ENCODE results near the gene NOX5.
"Not testable (repeated sequence)": the region's sequence is repeated elsewhere in the genome, so short reads cannot be mapped to it uniquely, and the experiment has no call there.

Gene NOX5

DNA sequence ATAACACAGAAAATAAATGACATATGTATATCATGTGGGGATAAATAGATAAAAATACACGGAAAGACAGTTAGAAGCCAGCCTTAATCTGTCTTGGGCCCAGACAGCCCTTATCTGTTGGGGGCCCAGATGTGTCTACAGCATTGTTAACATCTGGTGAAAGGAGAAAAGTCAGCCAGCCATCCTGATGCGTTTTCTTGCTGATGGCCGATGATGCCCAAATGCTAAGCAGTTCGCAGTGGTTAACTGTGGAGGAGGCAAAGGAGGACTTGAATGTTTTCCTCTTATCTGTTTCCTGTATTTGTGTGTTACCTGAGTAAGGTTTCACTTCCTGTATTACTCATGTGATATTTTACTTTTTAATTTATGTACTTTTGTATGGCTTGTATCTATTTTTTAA is 46.2 kb downstream of the NOX5 start:
- peak in 3 of 6 experiments; percentile 4 to 12 (median 10) for DNase-seq

DNA sequence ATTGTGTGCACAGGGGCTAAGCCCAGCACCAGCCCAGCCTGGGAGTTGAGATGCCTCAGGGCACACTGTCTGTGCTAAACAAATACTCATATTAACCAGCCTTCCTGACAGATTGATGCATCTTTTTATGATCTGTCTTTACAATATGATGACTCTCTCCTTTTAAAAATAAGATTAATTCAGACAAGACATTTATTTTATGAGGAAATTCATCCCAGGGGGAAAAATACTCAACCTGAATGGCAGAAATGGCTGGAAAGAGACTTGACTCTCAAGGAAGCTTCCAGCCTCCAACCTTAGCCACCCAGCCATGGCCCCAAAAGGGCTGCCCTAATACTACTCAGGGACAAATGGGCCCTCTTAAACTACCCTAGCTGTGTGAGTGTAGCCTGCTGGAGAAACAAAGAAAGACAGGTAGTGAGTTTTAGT is 46.9 kb downstream of the NOX5 start:
- DNase-seq, result no peak

DNA sequence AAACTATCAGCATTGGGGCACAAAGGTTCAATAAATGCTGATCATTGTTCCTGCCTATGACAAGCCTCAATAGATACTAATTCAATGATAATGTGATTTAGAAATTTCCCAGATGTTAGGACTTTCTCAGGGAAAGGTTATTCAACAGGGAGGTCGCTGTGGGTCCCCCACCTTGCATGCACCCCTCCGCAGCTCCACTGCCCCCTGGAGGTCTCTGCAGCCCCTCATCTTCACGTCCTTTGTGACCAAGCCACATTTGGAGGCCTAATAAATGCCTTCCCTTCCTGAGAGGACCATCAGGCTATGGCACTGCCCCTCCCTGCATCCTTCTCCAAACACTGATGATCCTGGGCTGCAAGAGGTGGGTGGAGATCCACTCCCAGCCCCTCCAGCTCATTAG is 50.2 kb downstream of the NOX5 start:
- no peak for DNase-seq

DNA sequence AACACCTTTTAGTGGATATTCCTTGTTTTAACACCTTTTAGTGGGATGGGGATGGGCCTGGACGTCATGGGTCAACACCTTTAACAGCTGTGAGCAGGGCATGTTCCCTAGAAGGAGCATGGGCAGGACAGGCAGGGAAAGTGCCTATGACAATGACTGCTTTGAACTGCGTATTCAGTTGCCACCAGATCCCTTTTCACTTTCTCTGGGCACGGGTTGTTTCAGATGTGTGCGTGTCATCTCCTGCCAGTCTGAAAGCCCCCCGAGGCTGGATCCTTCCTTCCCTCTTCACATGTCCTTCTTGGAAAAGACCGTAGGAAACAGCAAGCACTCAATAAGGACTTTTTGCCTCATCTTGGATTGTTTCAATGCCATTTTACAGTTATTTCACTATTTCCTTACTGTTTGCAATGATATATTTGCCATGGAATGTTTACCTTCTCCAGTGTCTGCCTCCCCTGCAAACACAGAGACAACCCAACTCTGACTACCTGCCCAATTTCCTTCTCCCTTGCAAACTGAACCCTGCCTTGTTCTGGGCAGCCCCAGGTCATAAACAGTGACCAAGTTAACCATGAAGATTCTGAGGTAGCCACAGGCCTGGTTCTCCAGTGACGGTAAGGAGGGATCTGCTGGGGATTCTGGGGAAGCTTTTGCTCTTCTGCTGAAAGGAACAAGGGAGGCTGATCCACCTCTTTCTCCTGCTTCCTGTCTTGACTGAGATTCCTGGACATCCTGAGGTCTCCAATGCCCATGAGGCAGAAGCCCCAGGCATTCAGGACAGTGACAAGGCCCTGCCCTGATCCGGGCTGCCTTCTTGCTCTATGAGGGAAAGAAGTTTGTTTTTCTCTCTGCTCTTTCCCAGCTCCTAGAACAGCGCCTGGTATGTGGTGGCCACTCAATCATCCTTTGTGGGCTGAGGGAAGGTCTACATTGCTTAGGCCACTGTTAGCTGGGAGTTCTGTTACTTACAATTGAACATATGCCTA is 51.8 kb downstream of the NOX5 start:
- DNase-seq, result no peak

DNA sequence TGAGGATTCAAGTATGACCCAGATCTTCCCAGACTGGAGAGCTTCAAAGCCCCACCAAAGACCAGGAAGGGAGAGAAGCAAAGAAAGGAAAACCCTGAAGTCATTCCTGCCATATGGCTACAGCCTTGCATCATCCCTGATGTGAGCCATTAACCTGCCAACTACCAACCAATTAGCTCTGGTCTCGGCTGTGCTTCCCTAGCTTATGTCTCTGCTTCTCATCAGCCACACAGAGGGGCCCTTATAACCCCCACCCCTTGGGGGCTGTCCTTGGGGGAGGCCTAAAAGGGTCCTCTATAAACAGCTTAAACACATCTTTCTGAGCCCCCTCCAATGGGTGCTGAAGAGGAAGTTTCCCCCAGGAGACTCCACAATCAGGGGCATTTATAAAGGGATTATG is 52.8 kb downstream of the NOX5 start:
- DNase-seq, result no peak

DNA sequence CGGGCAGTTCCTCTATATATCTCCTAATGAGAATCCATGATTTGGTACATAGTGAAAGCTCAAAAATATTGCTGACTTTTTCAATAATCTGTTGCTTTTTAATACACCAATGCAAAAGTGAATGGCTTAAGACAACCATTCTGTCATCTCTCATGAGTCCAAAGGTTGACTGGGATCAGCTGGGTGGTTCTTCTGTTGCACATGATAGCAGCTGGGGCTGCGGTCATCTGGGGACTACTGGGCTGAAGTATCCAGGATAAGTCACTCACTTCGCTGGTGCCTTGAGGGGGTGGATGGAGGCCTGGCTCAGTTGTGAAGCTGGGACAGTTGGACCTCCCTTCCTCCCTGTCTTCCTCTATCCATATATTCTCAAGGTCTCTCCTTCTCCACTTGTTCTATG is 53.7 kb downstream of the NOX5 start:
- DNase-seq, result no peak

DNA sequence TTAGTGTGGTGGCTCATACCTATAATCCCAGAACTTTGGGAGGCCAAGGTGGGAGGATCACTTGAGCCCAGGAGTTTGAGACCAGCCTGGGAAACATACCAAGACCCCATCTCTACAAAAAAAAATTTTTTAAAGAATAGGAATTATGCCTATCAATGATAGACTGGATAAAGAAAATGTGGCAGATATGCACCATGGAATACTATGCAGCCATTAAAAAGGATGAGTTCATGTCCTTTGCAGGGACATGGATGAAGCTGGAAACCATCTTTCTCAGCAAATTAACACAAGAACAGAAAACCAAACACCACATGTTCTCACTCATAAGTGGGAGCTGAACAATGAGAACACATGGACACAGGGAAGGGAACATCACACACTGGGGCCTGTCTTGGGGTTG is 54.8 kb downstream of the NOX5 start:
- DNase-seq, result not testable (repeated sequence)

DNA sequence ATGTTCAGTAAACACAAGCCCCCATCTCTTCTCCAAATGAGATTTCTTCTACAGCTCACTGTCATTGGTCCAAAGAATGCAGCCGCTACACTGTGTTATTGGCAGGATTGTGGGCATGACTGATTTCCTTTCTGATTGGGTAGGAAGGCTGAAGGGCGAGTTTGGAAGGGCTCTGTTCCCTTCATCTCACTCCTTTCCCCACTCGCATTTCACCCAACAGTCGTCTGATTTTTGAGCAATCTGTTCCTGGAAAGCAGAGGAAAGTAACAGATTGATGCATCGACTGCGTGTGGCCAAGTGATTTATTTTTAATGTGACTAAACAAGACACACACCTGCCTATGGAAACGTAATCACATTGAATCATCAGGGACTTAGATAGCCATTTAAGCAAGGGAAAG is 55.5 kb downstream of the NOX5 start:
- no peak for DNase-seq

DNA sequence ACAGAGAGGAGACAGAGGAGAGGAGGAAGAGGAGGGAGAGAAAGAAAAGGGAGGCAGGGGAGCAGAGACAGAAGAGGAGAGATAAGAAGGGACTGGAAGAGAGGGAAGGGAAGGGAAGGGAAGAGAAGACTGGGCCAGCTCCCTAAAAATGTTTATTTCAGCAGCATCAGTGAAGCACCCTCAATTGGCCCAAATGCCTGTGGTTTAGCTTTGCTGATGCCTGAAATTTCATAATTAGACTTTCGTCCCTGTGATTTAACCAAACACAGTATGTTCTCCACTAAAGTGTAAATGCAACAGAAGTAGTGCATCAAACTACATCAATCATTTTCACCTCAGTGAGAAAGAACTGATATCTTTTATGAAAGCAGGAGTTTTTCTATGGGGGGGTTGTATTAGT is 55.9 kb downstream of the NOX5 start:
- DNase-seq, result no peak

DNA sequence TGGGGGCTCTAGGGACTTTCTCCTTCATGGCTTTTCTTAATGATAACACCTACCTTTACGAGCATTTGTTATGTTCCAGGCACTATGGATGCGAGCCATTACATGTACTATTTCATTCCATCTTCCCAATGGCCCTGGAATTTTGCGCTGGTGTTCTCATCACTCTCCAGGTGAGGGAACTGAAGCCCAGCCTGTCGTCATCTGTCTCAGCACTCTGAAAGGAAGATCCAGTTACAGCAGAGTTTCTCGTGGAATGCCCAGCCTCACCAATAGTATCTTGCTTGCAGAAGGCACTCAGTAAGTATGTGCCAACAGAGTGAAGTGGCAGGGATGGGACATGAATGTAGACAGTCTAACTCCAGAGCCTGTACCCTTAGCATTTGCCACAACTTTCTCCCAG is 56.8 kb downstream of the NOX5 start:
- DNase-seq, result no peak

DNA sequence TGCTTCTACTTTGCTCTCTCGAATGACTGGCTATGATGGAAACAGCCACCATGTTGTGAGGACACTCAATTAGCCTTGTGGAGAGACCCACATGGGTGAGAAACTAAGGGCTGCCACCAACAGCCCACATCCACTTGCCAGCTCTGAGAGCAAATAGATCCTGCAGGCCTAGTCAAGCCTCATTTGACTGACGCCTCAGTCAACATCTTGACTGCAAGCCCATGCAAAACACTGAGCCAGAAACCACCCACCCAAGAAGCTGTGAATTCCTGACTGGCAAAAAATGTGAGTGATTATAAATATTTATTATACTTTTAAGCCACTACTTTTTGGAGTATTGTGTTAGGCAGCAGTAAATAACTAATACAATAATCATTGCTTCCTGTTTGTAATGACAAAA is 58.4 kb downstream of the NOX5 start:
- DNase-seq, result no peak

DNA sequence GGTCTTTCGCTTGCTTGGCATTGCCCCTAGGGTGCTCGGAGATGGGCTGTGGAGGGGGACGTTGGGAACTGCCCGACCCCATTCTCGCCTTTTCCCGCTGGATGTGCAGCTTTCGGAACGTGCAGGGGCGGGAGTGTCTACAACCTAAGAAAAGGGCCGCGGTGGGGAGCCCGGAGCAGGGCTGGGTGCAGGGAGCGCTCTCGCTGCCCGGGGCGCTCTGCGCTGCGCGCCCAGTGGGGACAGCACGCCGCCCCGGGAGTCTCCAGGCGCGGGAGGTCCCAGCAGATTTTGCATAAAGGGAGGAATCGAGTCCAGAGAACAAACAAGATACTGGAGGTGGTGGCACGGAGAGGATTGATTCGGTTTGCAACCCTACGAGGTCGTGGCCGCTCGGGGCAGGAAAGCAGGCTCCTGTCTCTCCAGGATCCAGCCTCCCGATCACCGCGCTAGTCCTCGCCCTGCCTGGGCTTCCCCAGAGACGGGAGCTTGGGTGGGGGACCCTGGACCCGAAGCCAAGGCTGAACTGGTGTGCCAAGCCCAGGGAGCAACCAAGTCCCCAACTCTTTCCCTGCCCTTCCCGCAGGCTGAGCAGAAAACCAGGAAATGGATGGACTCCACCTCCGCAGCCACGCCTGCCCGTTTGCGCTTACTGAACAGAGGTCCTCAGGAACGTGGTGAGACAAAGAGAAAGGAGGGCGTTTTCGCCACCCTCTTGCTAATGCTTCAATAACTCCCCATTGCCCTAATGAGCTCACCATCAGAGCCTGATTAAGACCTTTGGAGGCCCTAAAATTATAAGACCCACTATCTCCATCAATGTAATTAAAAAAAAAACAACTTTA is 59.7 kb downstream of the NOX5 start:
- no peak for DNase-seq

DNA sequence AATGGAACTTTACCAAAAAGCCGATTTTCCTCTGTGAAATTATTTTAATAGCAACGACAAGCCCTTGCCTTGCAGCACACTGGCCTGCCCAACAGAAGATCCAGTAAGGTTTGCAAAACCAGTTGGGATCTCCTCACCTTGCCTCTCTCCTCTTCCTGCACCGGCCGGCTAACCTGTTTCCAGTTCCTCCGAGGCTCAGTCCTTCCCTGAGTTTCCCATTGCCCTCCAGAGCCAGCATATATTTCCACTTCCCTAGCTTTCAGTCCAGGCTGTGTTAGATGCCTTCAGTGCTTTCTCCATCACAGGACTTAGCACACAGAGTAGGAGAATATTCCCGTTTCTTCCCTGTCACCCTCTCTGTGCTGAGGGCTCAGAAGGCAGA is 60.3 kb downstream of the NOX5 start:
- no peak for DNase-seq

DNA sequence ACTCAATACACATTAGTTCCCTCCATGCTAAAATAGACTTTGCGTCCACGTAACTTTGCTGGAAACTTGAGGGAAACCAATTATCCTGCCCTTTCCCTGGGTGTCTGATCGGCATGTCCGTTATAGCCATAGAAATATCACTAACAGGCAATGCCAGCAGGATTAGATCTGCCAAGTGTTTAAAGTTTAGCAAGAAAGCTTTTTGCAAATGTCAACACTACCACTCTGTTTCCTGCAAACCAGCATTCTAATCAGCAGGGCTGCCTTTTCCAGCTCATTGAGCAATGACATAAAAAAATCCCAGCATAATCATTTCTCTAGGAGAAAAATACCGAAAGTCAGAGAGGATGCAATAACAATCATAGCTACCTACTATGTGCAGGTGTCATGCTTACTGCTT is 60.9 kb downstream of the NOX5 start:
- DNase-seq, result no peak

DNA sequence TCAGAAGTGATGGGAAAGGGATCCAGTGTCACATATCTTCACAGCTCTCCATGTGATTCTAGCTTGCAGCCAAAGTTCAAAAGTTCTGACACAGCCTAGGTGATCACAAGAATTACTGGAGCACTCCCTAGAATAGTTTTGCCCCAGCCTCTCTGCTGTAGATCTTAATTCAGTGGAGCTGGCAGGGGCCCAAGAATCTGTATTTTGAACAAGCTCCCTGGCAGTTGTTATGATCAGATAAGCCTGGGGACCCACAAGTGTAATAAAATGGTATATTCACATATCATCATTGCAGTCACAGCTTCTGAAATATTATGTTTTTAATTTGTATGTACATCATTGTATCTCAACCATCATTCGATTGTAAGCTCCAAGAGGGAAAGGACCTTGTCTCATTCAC is 62.3 kb downstream of the NOX5 start:
- DNase-seq, result no peak

DNA sequence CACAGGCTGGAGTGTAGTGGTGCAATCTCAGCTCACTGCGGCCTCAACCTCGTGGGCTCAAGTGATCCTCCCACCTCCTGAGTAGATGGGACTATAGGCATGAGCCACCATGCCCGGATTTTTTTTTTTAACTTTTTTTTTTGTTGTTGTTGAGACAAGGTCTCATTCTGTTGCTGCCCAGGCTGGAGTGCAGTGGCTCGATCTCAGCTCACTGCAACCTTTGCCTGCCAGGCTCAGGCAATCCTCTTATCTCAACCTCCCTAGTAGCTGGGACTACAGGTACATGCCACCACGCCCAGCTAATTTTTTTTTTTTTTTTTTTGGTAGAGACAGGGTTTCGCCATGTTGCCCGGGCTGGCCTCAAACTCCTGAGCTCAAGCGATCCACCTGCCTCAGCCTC is 64.1 kb downstream of the NOX5 start:
- no peak for DNase-seq

DNA sequence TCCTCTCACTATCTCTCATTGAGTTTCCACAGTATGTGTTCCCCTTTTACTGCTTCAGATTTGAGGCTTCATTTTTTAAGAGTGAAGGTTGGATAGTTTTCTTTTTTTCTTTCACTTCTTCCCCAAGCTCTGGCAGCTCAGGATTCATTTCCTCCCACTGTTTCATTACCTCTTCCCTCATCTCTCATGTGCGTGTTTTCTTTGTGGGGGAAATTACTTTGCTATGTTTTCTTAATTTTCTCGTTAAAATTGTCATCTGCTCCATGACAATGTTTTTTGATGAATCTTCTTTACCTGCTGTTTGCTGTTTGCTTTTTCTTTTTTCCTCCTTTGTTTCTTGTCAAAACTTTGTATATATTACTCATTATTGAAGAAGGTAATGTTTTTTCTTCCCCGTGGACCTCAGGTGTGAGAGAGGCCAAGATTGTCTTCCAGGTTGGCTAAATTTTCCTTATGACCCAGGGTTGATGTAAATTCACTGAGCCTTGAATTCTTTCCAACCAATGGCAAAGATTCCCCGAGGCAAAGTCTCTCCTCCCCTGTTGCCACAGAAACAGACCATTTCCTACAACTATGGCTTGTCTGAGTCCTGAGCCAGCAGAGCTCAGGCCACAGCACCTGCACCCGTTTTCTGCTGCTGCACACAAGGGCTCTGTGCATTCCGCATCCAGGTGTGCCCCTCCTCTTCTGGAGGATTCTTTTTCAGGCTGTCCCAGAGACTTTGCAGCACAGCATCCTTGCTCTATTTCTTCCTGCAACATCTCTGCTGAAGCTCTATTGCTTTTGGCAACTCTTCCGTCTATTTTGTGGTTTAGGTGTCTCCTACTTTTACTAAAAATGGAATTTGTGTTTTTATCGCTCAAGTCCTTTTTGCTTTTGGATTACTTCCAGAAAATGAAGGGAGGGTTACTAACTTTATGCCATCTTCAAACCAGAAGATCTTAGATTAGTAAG is 66.1 kb downstream of the NOX5 start:
- no peak for DNase-seq

DNA sequence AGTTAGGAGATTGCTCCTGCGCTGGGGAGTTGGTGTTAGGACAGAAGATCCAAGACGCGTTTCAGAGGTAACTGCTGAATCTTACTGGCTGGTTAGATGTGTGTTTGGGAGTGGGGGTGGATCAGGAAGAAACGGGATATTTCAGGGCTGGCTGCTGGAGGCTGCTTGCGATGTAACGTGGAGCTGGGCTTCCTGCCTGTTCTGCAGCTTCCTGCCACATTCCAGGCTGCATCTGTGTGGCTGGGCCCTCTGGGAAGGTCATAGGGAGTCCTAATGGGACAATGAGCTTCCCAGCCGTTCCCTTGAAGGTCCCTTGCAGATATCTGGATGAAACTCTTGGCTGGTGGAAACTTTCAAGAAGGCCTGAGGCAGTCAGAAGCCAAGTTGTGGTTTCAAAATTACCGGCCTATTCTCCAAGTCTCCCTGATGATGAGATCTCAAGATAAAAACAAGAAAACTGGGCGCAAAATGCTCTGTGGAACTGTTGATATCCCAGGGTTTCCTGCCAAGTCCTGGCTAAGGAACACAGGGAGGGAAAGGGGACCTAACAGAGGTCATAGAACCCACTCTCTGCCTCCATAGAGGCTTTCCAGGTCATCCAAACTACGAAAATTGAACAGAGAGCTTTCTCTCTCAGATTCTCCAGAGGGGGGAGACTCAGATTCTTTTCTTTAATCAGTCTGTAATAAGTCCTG is 67.0 kb downstream of the NOX5 start:
- no peak for DNase-seq

DNA sequence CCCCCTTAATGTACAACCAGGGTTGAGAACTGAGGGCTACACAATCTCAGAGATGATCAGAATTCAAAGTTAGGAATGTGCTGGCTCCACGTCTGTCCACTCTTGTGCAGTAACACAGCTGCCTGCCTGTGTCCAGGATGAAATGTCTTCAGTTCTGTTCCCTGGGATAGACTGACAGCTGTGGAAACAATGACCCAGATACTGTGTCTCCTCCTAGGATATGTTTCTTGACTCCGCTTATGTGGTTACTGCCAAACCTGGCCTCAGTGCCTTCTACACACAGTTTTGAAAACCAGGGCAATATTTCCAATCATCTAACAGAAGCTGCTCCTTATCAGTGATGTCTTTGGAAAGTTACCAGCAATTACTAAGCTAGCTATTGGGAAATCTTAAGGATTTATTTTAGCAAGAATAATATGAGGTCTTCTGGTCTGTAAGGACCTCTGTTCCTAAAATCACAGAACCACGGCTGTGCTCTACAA is 67.6 kb downstream of the NOX5 start:
- DNase-seq, result no peak

DNA sequence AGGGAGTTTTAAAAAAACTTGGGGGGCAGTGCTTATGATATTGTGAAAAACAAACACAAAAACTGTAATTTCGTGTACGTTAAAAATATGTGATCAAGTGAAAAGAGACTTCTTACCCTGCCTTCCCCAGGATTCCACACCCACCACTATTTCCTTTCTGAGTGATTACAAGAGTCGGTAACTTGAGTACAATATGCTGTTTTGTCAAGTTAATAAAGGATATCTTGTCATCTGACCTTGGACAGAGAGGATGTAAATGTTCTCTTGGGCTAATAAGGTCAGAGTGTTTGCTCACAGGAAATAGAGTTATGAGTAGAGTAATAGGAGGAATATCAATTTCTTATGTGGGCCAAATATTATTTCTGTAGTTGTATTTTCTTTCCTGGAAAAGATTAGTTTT is 68.1 kb downstream of the NOX5 start:
- DNase-seq, result no peak

DNA sequence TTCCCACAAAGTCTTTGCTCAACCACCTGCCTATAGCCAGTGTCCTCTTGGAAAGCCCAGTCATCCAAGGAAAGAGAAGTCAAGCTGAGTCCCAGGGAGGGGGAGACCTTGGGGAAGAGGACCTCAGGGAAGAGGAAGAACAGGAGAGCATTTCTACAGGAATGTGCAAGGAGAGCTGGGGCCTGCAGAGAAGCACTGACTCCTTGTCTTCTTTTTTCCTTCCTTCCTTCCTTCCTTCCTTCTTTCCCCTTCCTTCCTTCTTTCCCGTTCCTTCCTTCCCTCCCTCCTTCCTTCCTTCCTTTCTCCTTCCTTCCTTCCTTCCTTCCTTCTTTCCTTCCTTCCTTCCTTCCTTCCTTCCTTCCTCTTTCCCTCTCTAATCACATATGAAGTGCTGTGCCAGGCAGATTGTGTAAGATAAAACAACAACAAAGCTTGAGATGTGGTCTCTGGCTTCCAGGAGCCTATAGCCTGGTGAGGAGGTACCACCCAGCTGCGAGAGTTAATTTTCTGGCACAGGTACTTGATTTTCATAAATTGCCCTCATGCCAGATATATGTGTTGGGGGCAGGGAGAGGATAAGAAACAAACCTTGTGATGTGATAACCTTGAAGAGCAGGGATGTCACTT is 70.0 kb downstream of the NOX5 start:
- DNase-seq, result no peak
